ENCODE measurements around the gene MPV17.
"Not testable (repeated sequence)": the region's sequence is repeated elsewhere in the genome, so short reads cannot be mapped to it uniquely, and the experiment has no call there.

The MPV17 gene

GRCh38 chr2:27322766-27323595 is at the start of gene MPV17:
MPV17 (minus strand) TSS chr2:27323097; CDS start chr2:27322517, 580 bp downstream.
- DNase-seq (ENCODE audit: low read depth) = peak; percentile 59

DNA sequence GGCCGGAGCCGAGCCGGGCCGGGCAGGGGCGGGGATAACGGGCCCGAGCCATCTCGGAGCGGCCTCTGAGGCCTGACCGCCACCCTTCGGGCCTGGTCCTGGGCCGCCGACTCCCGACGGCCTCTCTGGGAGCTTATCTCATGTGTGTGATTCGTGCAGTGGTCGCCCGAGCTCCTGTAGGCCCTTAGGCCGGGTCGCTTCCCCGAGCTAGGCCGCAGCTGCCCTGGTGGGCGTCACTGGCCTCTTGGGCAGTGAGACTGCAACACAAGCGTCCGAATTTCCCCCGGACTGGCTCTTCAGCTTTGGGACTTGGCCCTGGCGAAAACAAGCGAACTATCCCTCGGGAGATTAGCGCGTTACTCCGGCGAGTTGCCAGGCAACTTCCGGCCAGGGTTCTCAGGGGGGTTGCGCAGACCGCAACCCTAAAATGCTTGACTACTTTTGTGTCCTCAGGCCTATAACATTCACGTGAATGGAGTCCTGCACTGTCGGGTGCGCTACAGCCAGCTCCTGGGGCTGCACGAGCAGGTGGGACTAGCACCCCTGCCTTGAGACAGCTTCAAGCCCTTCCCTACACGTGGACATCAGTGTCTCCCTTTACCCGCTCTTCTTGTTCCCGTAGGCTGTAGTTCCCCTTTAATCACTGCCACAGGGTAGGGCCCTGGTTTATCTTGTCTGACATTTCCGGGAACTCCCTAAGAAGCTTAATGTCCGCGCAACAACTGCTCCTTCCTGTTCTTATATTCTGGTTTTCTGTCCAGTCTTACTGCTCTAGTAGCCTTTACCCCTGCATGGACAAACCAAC is 48.1 kb upstream of the MPV17 start:
- peak; percentile 16 for DNase-seq (ENCODE audit: low read depth)

DNA sequence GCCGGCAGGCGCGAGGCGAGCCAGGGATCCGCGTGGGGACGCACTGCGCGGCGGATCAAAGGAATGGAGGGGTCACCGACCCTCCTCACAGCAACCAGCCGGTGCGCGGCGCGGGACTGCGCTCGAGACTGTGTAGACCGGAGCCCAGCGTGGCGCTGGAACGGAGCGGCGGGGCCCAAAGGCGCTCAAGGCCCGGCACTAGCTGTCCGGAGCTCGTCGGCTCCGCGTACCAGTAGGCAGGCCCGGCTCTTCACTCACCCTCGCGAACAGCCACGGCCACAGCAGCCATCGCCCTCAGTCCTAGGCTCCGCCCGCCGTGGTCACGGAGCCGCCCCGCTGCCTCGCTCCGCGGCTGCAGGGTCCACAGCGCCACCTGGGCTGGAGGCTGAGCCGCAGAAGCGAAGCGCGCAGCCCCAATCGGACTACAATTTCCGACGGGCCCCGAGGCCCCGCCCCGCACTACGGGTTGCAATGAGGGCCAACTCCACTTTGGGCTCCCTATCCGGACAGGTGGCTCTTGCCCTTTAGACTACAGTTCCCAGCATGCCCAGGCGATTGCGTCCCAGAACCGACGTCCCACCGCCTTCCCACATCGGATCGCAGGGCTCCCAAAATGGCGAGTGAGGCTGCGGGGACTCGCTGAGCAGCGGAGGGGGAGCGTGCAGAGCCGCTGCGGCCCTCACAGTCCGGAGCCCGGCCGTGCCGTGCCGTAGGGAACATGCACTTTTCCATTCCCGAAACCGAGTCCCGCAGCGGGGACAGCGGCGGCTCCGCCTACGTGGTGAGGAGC is 47.3 kb upstream of the MPV17 start, which contains the start of the genes EIF2B4 and SNX17:
EIF2B4 (minus strand) TSS at position 313 of the 790 bp plus-strand sequence; CDS start at position 289, 24 bp downstream.
SNX17 (plus strand) TSS at position 591 of the 790 bp plus-strand sequence; CDS start at position 719, 128 bp downstream.
- peak; percentile 96 for DNase-seq (ENCODE audit: low read depth)

DNA sequence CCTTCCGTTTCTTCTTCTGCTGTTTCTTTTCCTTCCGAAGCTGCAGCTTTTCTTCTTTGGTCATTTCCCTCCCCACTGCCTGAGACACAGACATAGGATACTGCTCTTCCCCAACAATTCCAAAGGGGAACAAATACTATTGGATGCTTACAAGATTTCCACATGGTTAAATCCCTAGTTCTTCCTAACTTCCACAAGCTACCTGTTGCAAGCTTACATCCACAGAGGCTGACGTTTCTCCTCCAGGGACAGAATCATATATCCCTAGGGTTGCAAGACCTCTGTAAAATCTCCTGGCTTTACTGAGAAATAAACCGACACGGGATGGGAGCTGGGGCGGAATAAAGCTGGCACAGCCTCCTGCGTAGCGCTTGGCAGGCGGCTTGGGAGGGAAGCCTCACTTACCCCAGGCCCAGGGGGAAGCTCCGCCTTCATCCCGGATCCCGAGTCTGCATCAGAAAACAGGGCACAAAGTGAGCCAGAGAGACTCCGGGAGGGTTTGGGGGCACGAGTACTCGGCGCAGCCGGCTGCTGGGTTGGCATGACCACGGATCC is 46.7 kb upstream of the MPV17 start:
- no peak for DNase-seq (ENCODE audit: low read depth)

DNA sequence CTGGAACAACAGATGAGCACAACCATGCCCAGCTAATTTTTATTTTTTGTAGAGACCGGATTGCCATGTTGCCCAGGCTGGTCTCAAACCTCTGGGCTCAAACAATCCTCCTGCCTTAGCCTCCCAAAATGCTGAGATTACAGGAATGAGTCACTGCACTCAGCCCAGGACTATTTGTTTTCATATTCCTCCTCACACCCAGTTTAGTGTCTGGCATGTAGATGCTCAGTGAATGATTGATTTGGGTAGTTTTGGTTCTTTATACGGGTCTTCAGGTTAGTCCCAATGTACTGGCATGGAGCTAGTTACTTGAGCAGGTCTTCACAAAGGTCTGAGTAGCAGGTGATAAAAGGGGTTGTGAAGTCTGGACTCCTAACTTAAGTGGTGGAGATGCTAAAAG is 41.0 kb upstream of the MPV17 start:
- no peak for DNase-seq (ENCODE audit: low read depth)

- DNase-seq (ENCODE audit: low read depth) = no peak
Measured at GRCh38 chr2:27362678-27363420, 40.0 kb upstream of the MPV17 start.

DNA sequence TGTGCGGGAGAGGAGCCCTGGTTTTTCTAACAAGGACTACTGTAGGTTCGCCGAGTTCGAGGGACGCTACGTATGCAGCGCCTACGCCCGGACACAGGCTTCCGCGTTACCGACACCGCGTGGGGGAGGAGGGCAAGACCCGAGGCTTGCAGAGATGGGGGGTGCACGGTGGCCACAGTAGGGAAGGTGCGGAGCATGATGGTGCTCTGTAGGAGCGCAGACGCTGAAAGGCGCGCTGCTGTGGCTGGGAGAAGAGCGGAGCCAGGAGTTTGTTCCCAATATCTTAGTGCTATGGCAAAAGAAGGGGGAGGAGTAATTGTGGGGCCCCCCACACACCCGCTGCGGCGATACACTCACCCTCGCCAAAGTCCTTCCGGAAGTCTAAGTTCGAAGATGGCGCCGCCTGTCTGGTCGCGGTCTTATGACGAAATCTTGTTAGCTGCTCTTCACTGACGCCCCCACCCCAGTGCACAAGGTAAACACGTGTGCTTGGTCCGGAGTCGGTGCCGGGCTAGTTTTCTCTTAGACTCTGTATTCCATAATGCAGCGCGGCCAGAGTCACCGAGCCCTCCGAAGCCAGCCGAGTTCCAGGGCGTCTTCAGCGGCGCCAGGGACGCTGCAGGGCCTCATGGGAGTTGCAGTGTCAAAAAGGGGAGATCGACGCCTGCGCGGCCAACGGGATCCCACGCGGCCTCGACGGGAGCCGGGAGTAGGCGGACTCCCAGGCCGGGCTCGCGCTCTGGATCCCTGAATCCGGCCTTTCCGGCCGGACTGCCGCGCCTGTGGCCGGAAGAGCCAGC is 33.7 kb upstream of the MPV17 start, which contains the start of gene GTF3C2:
GTF3C2 (minus strand) TSS at position 383 of the 800 bp plus-strand sequence. CDS start 13,210 bp downstream, outside the sequence.
- peak; percentile 85 for DNase-seq (ENCODE audit: low read depth)

- peak; percentile 17 for DNase-seq (ENCODE audit: low read depth)
Measured at GRCh38 chr2:27356056-27356381, 33.1 kb upstream of the MPV17 start.

- DNase-seq (ENCODE audit: low read depth) = no peak
Measured at GRCh38 chr2:27354597-27354927, 31.7 kb upstream of the MPV17 start.

GRCh38 chr2:27353762-27354596 is 31.1 kb upstream of the MPV17 start:
- DNase-seq (ENCODE audit: low read depth) = peak; percentile 8

GRCh38 chr2:27353386-27353761 is 30.5 kb upstream of the MPV17 start:
- DNase-seq (ENCODE audit: low read depth) = not testable (repeated sequence)

DNA sequence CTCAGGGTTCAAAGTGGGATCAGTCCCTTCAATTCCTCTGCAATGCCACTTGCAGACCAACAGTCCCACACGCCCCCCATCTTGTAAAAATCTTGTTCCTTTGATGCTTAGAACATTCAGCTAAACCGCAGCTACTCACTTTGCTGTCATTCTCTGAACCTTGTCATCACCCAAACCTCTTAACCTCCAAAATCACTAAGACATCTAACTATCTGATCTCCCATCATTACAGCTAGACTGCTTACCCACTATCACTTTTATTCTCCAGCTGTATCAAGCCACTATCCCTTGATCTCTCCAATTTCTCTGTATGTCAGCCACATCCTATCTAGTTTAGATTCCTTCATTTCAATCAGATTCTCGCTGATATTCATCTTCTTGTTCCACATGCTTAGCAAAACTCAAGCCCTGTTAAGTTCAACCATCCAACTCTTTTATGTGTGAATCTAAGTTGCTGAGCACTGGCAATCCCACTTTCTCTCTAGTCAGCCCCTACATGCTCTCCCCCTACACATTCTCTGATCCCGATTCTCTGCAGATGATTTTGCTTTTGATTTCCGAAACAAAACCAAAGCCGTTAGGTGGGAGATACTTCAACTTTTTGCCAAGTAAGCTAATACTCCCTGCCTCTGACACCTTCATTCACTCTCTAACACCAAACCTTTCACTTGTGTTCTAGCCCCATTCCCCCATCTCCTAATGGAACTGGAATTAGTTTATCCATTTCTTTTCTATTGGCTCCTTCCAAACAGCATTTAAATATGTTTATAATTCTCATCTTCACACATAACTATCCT is 29.1 kb upstream of the MPV17 start:
- DNase-seq (ENCODE audit: low read depth) = no peak

DNA sequence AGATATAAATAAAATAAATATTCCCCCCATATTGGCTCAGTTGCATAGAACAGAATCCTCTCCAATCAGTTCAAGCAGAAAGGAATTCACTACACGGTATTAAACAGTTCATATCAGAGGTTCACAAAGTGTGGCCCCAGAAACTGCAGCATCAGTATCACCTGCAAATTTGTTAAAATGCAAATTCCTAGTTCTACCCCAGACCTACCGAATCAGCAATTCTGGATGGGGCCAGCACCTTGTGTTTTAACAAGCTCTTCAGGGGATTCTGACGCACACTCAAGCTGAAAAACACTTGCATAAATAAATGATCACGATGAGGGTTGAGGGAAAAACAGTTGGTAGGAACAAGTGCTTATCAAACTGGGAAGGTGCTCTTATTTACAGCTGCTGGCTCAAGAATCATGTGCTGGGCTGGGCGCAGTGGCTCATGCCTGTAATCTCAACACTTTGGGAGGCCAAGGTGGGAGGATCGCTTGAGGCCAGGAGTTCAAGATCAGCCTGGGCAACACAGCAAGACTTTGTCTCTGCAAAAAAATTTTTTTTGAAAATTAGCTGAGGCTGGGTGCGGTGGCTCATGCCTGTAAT is 27.3 kb upstream of the MPV17 start:
- DNase-seq (ENCODE audit: low read depth) = no peak

DNA sequence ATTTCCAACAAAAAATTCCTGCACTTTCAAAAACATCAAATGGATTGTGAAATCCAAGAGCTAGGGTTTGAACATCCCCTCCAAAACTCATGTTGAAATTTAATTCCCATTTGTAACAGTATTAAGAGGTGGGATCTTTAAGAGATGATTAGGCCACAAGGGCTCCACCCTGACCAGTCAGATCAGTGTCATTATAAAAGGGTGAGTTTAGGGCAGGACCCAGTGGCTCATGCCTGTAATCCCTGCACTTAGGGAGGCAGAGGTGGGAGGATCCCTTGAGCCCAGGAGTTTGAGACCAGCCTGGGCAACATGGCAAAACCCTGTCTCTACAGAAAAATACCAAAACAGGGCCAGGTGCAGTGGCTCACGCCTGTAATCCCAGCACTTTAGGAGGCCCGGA is 24.7 kb upstream of the MPV17 start:
- DNase-seq (ENCODE audit: low read depth) = no peak

GRCh38 chr2:27336173-27336572 is 13.3 kb upstream of the MPV17 start:
- DNase-seq (ENCODE audit: low read depth) = no peak

DNA sequence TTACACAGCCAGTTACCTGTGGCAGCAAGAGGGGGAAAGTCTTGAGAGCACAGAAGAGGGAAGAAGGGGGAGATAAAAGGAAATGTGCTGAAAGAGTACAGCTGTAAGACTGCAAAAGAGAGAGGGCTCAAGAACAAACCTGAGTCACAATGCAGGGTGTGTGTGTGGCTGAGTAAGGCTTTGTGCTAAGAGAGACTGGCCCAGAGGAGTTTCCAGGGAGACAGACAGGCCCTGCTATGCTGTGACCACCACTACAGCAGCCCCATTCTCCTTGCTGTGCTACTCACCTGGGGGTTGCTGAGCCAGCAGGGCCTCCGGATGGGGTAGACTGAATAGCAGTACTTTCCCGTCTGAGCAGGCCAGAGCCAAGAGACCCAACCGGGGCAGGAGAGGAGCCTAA is 12.4 kb upstream of the MPV17 start:
- DNase-seq (ENCODE audit: low read depth) = no peak

GRCh38 chr2:27324720-27325119 is 1.8 kb upstream of the MPV17 start:
- no peak for DNase-seq (ENCODE audit: low read depth)

DNA sequence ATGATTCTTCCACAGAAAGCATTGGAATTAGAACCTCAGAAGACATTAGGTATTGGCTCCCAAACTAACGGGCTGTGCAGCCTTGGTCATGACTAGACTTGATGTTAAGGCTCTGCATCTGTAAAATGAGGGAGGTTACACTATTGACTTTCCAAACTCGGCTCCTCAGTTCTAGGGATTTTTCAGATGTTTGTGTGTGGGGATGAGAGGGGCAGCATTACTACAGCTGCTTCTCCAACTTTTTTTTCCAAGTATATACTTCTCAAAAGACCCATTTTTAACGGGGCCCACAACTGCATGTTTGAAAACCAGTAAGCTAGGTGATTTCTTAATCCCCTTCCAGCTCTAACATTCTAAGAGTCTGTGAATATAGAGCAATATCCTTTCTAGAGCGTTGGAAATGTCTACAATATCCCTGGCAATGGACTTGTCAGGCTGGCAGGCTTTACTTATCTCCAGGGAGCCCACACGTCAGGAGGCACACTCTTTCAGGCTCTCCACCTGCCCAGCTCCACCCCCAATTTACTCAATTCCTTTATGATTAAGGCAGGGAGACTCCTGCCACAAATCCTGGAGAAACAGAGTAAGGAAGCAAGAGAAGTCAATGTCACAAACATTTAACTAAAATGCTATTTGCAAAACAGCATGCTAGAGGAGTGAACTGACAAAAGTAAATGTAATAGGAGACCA is 844 bp upstream of the MPV17 start:
- DNase-seq (ENCODE audit: low read depth) = no peak
